BJ (cell line): ENCODE measurements around the gene DIO3. TPM values are rescaled to one million over a fixed set of nuclear protein-coding genes. Genes with fewer than 3 reads are reported as not detected.

Source experiments
- CTCF ChIA-PET: fragments of 350-600 bp; formaldehyde crosslinking; extraction: SDS; loops from one replicate; lab custom pipeline; 2021; ENCODE audit warnings: antibody characterized with exemption, inconsistent platforms; lab: Yijun Ruan, JAX
- POLR2A ChIA-PET: fragments of 300-600 bp; sonication (Branson Sonifier 250); formaldehyde crosslinking; extraction: SDS; loops from one replicate; lab custom pipeline; 2021; ENCODE audit warnings: antibody characterized with exemption; lab: Charles Lee
- DNase-seq: peaks from one replicate; pipeline ENCODE4 v3.0.0-alpha.2; 2011; ENCODE audit warnings: low read depth
- H3K27me3 ChIP-seq: 2 replicates; pipeline ENCODE4 v1.6.0; 2011; ENCODE audit warnings: low read length; ENCODE audit not compliant: control insufficient read depth, insufficient read depth
- H3K36me3 ChIP-seq: 2 replicates; pipeline ENCODE4 v1.5.1; 2011; ENCODE audit warnings: low read length; ENCODE audit not compliant: control insufficient read depth, insufficient read depth
- H3K4me3 ChIP-seq: 2 replicates; pipeline ENCODE4 v1.5.1; 2011; ENCODE audit warnings: low read depth, mild to moderate bottlenecking, control low read depth, low read length
- CTCF ChIP-seq: IDR thresholded peaks from 2 replicates; pipeline ENCODE4 v1.5.1; 2011; ENCODE audit warnings: low read depth, mild to moderate bottlenecking, control low read depth, inconsistent platforms, low read length, moderate library complexity; ENCODE audit not compliant: insufficient read depth
- polyA plus RNA-seq: library from polyadenylated mRNA; depleted of rRNA; stranded (reverse); fragments of >200 nt; gene quantifications from 2 replicates; pipeline ENCODE4 v1.2.3, GENCODE V29; 2011

DIO3 gene
- polyA plus RNA-seq, 1 experiment = not detected

GRCh38 chr14:101601606-101602465 is 40.5 kb downstream of the DIO3 start:
- ChIA-PET POLR2A (no interaction called here), CTCF (no interaction called here)
- H3K4me3 ChIP-seq = no peak overlapping the region

GRCh38 chr14:101602466-101602840 is 41.2 kb downstream of the DIO3 start:
- Histone ChIP-seq H3K27me3 (no peaks in the 10 kb centered on the region; the same call in 1 of the 2 replicates), H3K4me3 (no peak overlapping the region), H3K36me3 (no peaks in the 10 kb centered on the region)
- TF ChIP-seq CTCF = no peak
- POLR2A ChIA-PET = no interaction called here
- CTCF ChIA-PET = no interaction called here
- no peak for DNase-seq

More at GRCh38 chr14:101601606-101602465, 40.5 kb downstream of the DIO3 start:
- TF ChIP-seq CTCF = no peak
- DNase-seq = no peak
- Histone ChIP-seq H3K27me3 (no peaks in the 10 kb centered on the region; the same call in 1 of the 2 replicates), H3K36me3 (no peaks in the 10 kb centered on the region)

- H3K4me3 ChIP-seq = no peak overlapping the region
- no peaks in the 10 kb centered on the region for H3K36me3 ChIP-seq
- ChIA-PET POLR2A (no interaction called here), CTCF (no interaction called here)
- no peak for TF ChIP-seq CTCF
- H3K27me3 ChIP-seq = no peaks in the 10 kb centered on the region; the same call in 1 of the 2 replicates
- no peak for DNase-seq
Measured at GRCh38 chr14:101603096-101603495, 41.8 kb downstream of the DIO3 start.

- ChIA-PET POLR2A (no interaction called here), CTCF (no interaction called here)
- Histone ChIP-seq H3K36me3 (no peaks in the 10 kb centered on the region), H3K27me3 (no peaks in the 10 kb centered on the region; the same call in none of the 2 replicates), H3K4me3 (no peak overlapping the region)
- TF ChIP-seq CTCF = no peak
- DNase-seq = no peak
Measured at GRCh38 chr14:101604228-101604934, 43.1 kb downstream of the DIO3 start.

- no peaks in the 10 kb centered on the region for H3K36me3 ChIP-seq
- ChIA-PET CTCF (no interaction called here), POLR2A (no interaction called here)
- DNase-seq = no peak
- no peak for TF ChIP-seq CTCF
- no peak overlapping the region for H3K4me3 ChIP-seq
- no peaks in the 10 kb centered on the region; the same call in none of the 2 replicates for H3K27me3 ChIP-seq
Measured at GRCh38 chr14:101604935-101605780, 43.9 kb downstream of the DIO3 start.
